CD4-positive, alpha-beta T cell (primary cell): ENCODE data around the gene CFLAR. TPM values are rescaled to one million over a fixed set of nuclear protein-coding genes. Genes with fewer than 3 reads are reported as not detected.

ENCODE experiments used
- ATAC-seq: fragments of 200-7000 bp; cut with Tn5 transposase; one replicate; pipeline ENCODE4 v1.10.0; 2022; ENCODE audit warnings: mild to moderate bottlenecking; ENCODE audit not compliant: poor library complexity
- CTCF ChIA-PET: fragments of 350-600 bp; sonication (Branson Sonifier 250); formaldehyde crosslinking; loops from one replicate; lab custom pipeline; 2021; ENCODE audit warnings: antibody characterized with exemption, inconsistent platforms; lab: Charles Lee
- POLR2A ChIA-PET: fragments of 350-600 bp; sonication (Branson Sonifier 250); formaldehyde crosslinking; loops from one replicate; lab custom pipeline; 2021; ENCODE audit warnings: antibody characterized with exemption, inconsistent platforms; lab: Charles Lee
- DNase-seq, 14 experiments: peaks; one replicate each; pipeline ENCODE4 v3.0.0-alpha.2; 2013 to 2020; ENCODE audit warnings: mixed read lengths in 2 of 14
- H3K27ac ChIP-seq, 2 donors: one replicate each; pipeline versions ENCODE4 v1.5.1 to v1.7.0; 2013; ENCODE audit warnings: low read length in 2 of 2, low read depth in 1 of 2, mild to moderate bottlenecking in 1 of 2
- H3K27me3 ChIP-seq, 2 experiments: 1 replicate in 1 of 2; 2 replicates in 1 of 2; pipeline versions ENCODE4 v1.6.1 to v1.7.0; 2013; ENCODE audit warnings: low read length in 2 of 2, control low read depth in 1 of 2, mild to moderate bottlenecking in 1 of 2, moderate library complexity in 1 of 2; ENCODE audit not compliant: insufficient read depth in 2 of 2, control insufficient read depth in 1 of 2
- H3K36me3 ChIP-seq: one replicate; pipeline ENCODE4 v1.6.1; 2013; ENCODE audit warnings: low read length, control low read depth; ENCODE audit not compliant: insufficient read depth
- H3K4me1 ChIP-seq: one replicate; pipeline ENCODE4 v1.6.1; 2013; ENCODE audit warnings: low read length, control low read depth; ENCODE audit not compliant: insufficient read depth
- H3K4me3 ChIP-seq: one replicate; pipeline ENCODE4 v1.5.1; 2013; ENCODE audit warnings: mild to moderate bottlenecking, low read length, moderate library complexity
- H3K9me3 ChIP-seq, 2 experiments: 1 replicate in 1 of 2; 2 replicates in 1 of 2; pipeline versions ENCODE4 v1.6.1 to v1.7.0; 2013; ENCODE audit warnings: low read length in 2 of 2, mild to moderate bottlenecking in 2 of 2, control low read depth in 1 of 2, moderate library complexity in 1 of 2; ENCODE audit not compliant: control insufficient read depth in 1 of 2, insufficient read depth in 1 of 2
- H3K27ac Mint-ChIP-seq: one replicate; pipeline ENCODE4 v1.8.0; 2020; ENCODE audit warnings: mixed read lengths
- H3K27me3 Mint-ChIP-seq: one replicate; pipeline ENCODE4 v1.8.0; 2021; ENCODE audit warnings: mixed read lengths
- H3K36me3 Mint-ChIP-seq: one replicate; pipeline ENCODE4 v1.8.0; 2021; ENCODE audit warnings: low read depth, mixed read lengths
- H3K4me1 Mint-ChIP-seq: one replicate; pipeline ENCODE4 v1.8.0; 2021; ENCODE audit warnings: low read depth, mixed read lengths
- H3K4me3 Mint-ChIP-seq: one replicate; pipeline ENCODE4 v1.8.0; 2020; ENCODE audit warnings: mild to moderate bottlenecking, mixed read lengths
- H3K9me3 Mint-ChIP-seq: one replicate; pipeline ENCODE4 v1.8.0; 2020; ENCODE audit warnings: mixed read lengths
- intact Hi-C, 2 experiments: fragments of 100-400 bp; cut with DNase I in 1 of 2; cut with micrococcal nuclease in 1 of 2; formaldehyde crosslinking; loops; one replicate each; pipeline versions ENCODE4 v1.15.1 to v1.9.0; 2023 to 2025; cut with DNase I, micrococcal nuclease
- polyA plus RNA-seq, 2 donors: library from polyadenylated mRNA; unstranded; fragments of 120-200 nt; gene quantifications; one replicate each; pipeline ENCODE4 v1.2.1, GENCODE V29; 2013
- total RNA-seq, 174 experiments: library from RNA in 2 of 174; stranded (reverse) in 2 of 174; gene quantifications; one replicate each; pipeline ENCODE4 v1.2.3 and lab custom pipeline; 2021 to 2026
- TF ChIP-seq, protein P1 (sequence below): fragments of 200-600 bp; IDR thresholded peaks from one replicate; pipeline ENCODE4 v1.8.0; 2022; ENCODE audit warnings: antibody characterized with exemption, mild to moderate bottlenecking

CFLAR gene
- total RNA-seq = 100 to 1,000 TPM; 178 to 181 TPM
- polyA plus RNA-seq (2013, experiment 1 of 2) = 138 TPM
- 171 TPM for polyA plus RNA-seq (2013, experiment 2 of 2)
- 261 to 1,134 (median 475) reads per million in 172 experiments for total RNA-seq (lab: John Stamatoyannopoulos, UW)

GRCh38 chr2:201116115-201116958, at the start of gene CFLAR:
CFLAR (plus strand) TSS chr2:201116164; CDS start chr2:201129866, 13,702 bp downstream.
- Histone ChIP-seq H3K27me3 (no peaks in the 10 kb centered on the region), H3K4me3 (peak within 1 kb of the TSS; percentile 84), H3K27ac (peak within 1 kb of the TSS; percentile 91 to 98), H3K4me1 (peaks cover 32% of the 10 kb centered on the region), H3K36me3 (no peaks in the 10 kb centered on the region), H3K9me3 (peaks cover 0 to 6% of the 10 kb centered on the region in 2 experiments)
- H3K9me3 Mint-ChIP-seq = no peaks in the 10 kb centered on the region
- ATAC-seq (peak; percentile 49), DNase-seq (peak; percentile 57 to 89 (median 79))
- intact Hi-C loops = loop anchor here (1.0 to 5.0 kb wide), 4 partner anchors 45 to 404 kb away; partner anchors contain the start of gene HYCC2 (in 1 of the 2)
- peak within 1 kb of the TSS; percentile 93 for H3K27ac Mint-ChIP-seq
- ChIA-PET POLR2A (interaction anchor here (0.6 to 5.8 kb wide), 37 partner anchors 8 to 1519 kb away, joined by 3 to 103 read pairs (median 9); partner anchors contain the start of genes BZW1, CASP10, CLK1 and HYCC2), CTCF (interaction anchor here (0.9 to 6.0 kb wide), 9 partner anchors 29 to 333 kb away, joined by 3 to 57 read pairs (median 4); partner anchors contain the start of gene CASP10)
- peak within 1 kb of the TSS; percentile 88 for H3K4me3 Mint-ChIP-seq
- H3K36me3 Mint-ChIP-seq = peaks cover 46% of the 10 kb centered on the region
- H3K4me1 Mint-ChIP-seq = peaks cover 54% of the 10 kb centered on the region
- TF ChIP-seq, protein P1, sequence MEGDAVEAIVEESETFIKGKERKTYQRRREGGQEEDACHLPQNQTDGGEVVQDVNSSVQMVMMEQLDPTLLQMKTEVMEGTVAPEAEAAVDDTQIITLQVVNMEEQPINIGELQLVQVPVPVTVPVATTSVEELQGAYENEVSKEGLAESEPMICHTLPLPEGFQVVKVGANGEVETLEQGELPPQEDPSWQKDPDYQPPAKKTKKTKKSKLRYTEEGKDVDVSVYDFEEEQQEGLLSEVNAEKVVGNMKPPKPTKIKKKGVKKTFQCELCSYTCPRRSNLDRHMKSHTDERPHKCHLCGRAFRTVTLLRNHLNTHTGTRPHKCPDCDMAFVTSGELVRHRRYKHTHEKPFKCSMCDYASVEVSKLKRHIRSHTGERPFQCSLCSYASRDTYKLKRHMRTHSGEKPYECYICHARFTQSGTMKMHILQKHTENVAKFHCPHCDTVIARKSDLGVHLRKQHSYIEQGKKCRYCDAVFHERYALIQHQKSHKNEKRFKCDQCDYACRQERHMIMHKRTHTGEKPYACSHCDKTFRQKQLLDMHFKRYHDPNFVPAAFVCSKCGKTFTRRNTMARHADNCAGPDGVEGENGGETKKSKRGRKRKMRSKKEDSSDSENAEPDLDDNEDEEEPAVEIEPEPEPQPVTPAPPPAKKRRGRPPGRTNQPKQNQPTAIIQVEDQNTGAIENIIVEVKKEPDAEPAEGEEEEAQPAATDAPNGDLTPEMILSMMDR = no peak
- H3K27me3 Mint-ChIP-seq = no peaks in the 10 kb centered on the region

GRCh38 chr2:201070948-201071478, 45.0 kb upstream of the CFLAR start:
- TF ChIP-seq, protein P1 = no peak
- POLR2A ChIA-PET = interaction anchor here (0.7 to 5.9 kb wide), 7 partner anchors 46 to 207 kb away, joined by 3 to 103 read pairs (median 9); partner anchors contain the start of genes CFLAR, CLK1, NIF3L1 and ORC2
- no peak for DNase-seq
- Histone ChIP-seq H3K9me3 (no peaks in the 10 kb centered on the region), H3K27ac (peak overlapping the region; percentile 75 to 93), H3K27me3 (no peaks in the 10 kb centered on the region), H3K4me1 (peaks cover 19% of the 10 kb centered on the region), H3K36me3 (no peaks in the 10 kb centered on the region), H3K4me3 (peak overlapping the region; percentile 87)
- Mint-ChIP-seq H3K36me3 (peaks cover 15% of the 10 kb centered on the region), H3K27me3 (no peaks in the 10 kb centered on the region), H3K27ac (peak overlapping the region; percentile 97), H3K4me1 (peaks cover 52% of the 10 kb centered on the region), H3K9me3 (no peaks in the 10 kb centered on the region), H3K4me3 (peak overlapping the region; percentile 99)
- CTCF ChIA-PET = interaction anchor here (0.9 to 6.1 kb wide), 6 partner anchors 11 to 108 kb away, joined by 3 to 30 read pairs (median 9); partner anchors contain the start of gene ORC2
- ATAC-seq = peak; percentile 39
- intact Hi-C loops = loop anchor here (1.0 to 5.0 kb wide), 9 partner anchors 45 to 359 kb away; partner anchors contain the start of genes BZW1 (in 2 of the 2) and CFLAR (in 1 of the 2)
